H1 (cell line): ENCODE measurements around the gene CELF2. TPM values are rescaled to one million over a fixed set of nuclear protein-coding genes. Genes with fewer than 3 reads are reported as not detected.

Source experiments
- CHD7 ChIP-seq: fragments of 300-600 bp; sonication (generic); IDR thresholded peaks from 2 replicates; pipeline ENCODE4 v1.7.1; 2012; ENCODE audit warnings: low read length, moderate library complexity, mild to moderate bottlenecking, inconsistent platforms; ENCODE audit not compliant: insufficient replicate concordance
- RNF2 ChIP-seq: fragments of 200-900, 300-1000 bp; sonication (generic); IDR thresholded peaks from 2 replicates; pipeline ENCODE4 v1.7.1; 2016; ENCODE audit warnings: borderline replicate concordance, low read depth, mild to moderate bottlenecking, antibody characterized with exemption, low read length; ENCODE audit not compliant: poor library complexity, severe bottlenecking; ENCODE audit errors: missing control alignments
- SIRT6 ChIP-seq: IDR thresholded peaks from one replicate; pipeline ENCODE4 v1.7.1; 2012; ENCODE audit warnings: low read length, inconsistent platforms
- SRF ChIP-seq: IDR thresholded peaks from 2 replicates; pipeline ENCODE4 v1.6.1; 2011; ENCODE audit warnings: mild to moderate bottlenecking, low read depth, low read length, moderate library complexity
- polyA plus RNA-seq, 7 experiments: library from polyadenylated mRNA; depleted of rRNA in 3 of 7; stranded (reverse) in 5 of 7; unstranded in 2 of 7; fragments of >200 nt in 5 of 7; fragments of 200-250 nt in 2 of 7; gene quantifications; 1 replicate in 5 of 7; 2 replicates in 1 of 7; 4 replicates in 1 of 7; pipeline versions ENCODE4 v1.2.1 to v1.2.3, GENCODE V29; 2011 to 2013; ENCODE audit warnings: missing spikeins in 2 of 7, mixed read lengths in 2 of 7
- total RNA-seq: library from RNA; stranded (reverse); fragmentation: NEBNext Ultra II Directional; extraction: Animal tissue kit (Norgen Biotek cat#: 25700); gene quantifications from 2 replicates; pipeline ENCODE4 v1.2.1, GENCODE V29; 2021

CELF2 gene
- total and polyA plus RNA-seq, 2 of the 8 experiments (the other 6 are each of a cell fraction or from before 2014, with no cell fraction given), result 18.3 to 22.7 TPM

- TF ChIP-seq CHD7 (no peak), SRF (no peak), RNF2 (no peak), SIRT6 (no peak)
- TF ChIP-seq, all 59 proteins: peak for 0
Measured at GRCh38 chr10:11184093-11184492, 166.4 kb downstream of the CELF2 start (continued).
